ENCODE data around the gene TRAPPC10. TPM values are rescaled to one million over a fixed set of nuclear protein-coding genes. Genes with fewer than 3 reads are reported as not detected.

TRAPPC10 gene
- total RNA-seq, 1 experiment from 2014 or later: 28.8 TPM

GRCh38 chr21:44021064-44021463 is 9.0 kb downstream of the TRAPPC10 start:
- no TSS peak for BruUV-seq (replicated peaks)
- H3K4me3 Mint-ChIP-seq (ENCODE audit: low read depth, unreplicated experiment): no peak overlapping the region
- H3K27ac Mint-ChIP-seq (ENCODE audit: unreplicated experiment): no peak overlapping the region
- CTCF ChIA-PET: no interaction called here
- peaks cover 8% of the 10 kb centered on the region for H3K4me1 Mint-ChIP-seq (ENCODE audit: low read depth, unreplicated experiment)
- DNase-seq: no peak
- H3K36me3 Mint-ChIP-seq (ENCODE audit: insufficient read depth, unreplicated experiment): no peaks in the 10 kb centered on the region
- intact Hi-C loops (cut with micrococcal nuclease; ENCODE audit: unreplicated experiment): no loop called here
- H3K27me3 Mint-ChIP-seq (ENCODE audit: unreplicated experiment): no peaks in the 10 kb centered on the region
- no peaks in the 10 kb centered on the region for H3K9me3 Mint-ChIP-seq (ENCODE audit: low read depth, unreplicated experiment)
- no peak for TF ChIP-seq CTCF (IDR thresholded peaks at IDR 0.05; ENCODE audit: unreplicated experiment)

GRCh38 chr21:44024257-44024656 is 12.1 kb downstream of the TRAPPC10 start:
- Mint-ChIP-seq H3K27me3 (ENCODE audit: unreplicated experiment) (no peaks in the 10 kb centered on the region), H3K9me3 (ENCODE audit: low read depth, unreplicated experiment) (no peaks in the 10 kb centered on the region), H3K27ac (ENCODE audit: unreplicated experiment) (no peak overlapping the region), H3K4me1 (ENCODE audit: low read depth, unreplicated experiment) (peaks cover 8% of the 10 kb centered on the region), H3K36me3 (ENCODE audit: insufficient read depth, unreplicated experiment) (no peaks in the 10 kb centered on the region), H3K4me3 (ENCODE audit: low read depth, unreplicated experiment) (no peak overlapping the region)
- no TSS peak for BruUV-seq (replicated peaks)
- CTCF ChIA-PET: no interaction called here
- intact Hi-C loops (cut with micrococcal nuclease; ENCODE audit: unreplicated experiment): no loop called here
- no peak for TF ChIP-seq CTCF (IDR thresholded peaks at IDR 0.05; ENCODE audit: unreplicated experiment)
- no peak for DNase-seq

GRCh38 chr21:44024887-44025353 is 12.8 kb downstream of the TRAPPC10 start:
- peaks cover 8% of the 10 kb centered on the region for H3K4me1 Mint-ChIP-seq (ENCODE audit: low read depth, unreplicated experiment)
- TF ChIP-seq CTCF (IDR thresholded peaks at IDR 0.05; ENCODE audit: unreplicated experiment): no peak
- H3K9me3 Mint-ChIP-seq (ENCODE audit: low read depth, unreplicated experiment): no peaks in the 10 kb centered on the region
- H3K4me3 Mint-ChIP-seq (ENCODE audit: low read depth, unreplicated experiment): no peak overlapping the region
- intact Hi-C loops (cut with micrococcal nuclease; ENCODE audit: unreplicated experiment): no loop called here
- CTCF ChIA-PET: no interaction called here
- BruUV-seq (replicated peaks): no TSS peak
- no peaks in the 10 kb centered on the region for H3K36me3 Mint-ChIP-seq (ENCODE audit: insufficient read depth, unreplicated experiment)
- no peaks in the 10 kb centered on the region for H3K27me3 Mint-ChIP-seq (ENCODE audit: unreplicated experiment)
- no peak overlapping the region for H3K27ac Mint-ChIP-seq (ENCODE audit: unreplicated experiment)
- no peak for DNase-seq

GRCh38 chr21:44027607-44028286 is 15.6 kb downstream of the TRAPPC10 start:
- BruUV-seq (replicated peaks): no TSS peak
- DNase-seq: no peak
- no peaks in the 10 kb centered on the region for H3K27me3 Mint-ChIP-seq (ENCODE audit: unreplicated experiment)
- CTCF ChIA-PET: no interaction called here
- no peaks in the 10 kb centered on the region for H3K9me3 Mint-ChIP-seq (ENCODE audit: low read depth, unreplicated experiment)
- no peak overlapping the region for H3K27ac Mint-ChIP-seq (ENCODE audit: unreplicated experiment)
- no peak overlapping the region for H3K4me3 Mint-ChIP-seq (ENCODE audit: low read depth, unreplicated experiment)
- peaks cover 8% of the 10 kb centered on the region for H3K4me1 Mint-ChIP-seq (ENCODE audit: low read depth, unreplicated experiment)
- no peaks in the 10 kb centered on the region for H3K36me3 Mint-ChIP-seq (ENCODE audit: insufficient read depth, unreplicated experiment)
- TF ChIP-seq CTCF (IDR thresholded peaks at IDR 0.05; ENCODE audit: unreplicated experiment): no peak
- intact Hi-C loops (cut with micrococcal nuclease; ENCODE audit: unreplicated experiment): no loop called here

All from Calu3 (cell line).